Caki2 (cell line): ENCODE data around the gene HSPBP1. TPM values are rescaled to one million over a fixed set of nuclear protein-coding genes. Genes with fewer than 3 reads are reported as not detected.

Experiments used
- total RNA-seq: library from RNA; depleted of rRNA; stranded (reverse); fragments of >200 nt; shearing (Covaris generic); gene quantifications from 2 replicates; pipeline ENCODE4 v1.2.3, GENCODE V29; 2014; ENCODE audit warnings: low replicate concordance; rRNA removed

Gene HSPBP1
- total RNA-seq, 1 experiment from 2014 or later = 145 TPM

Other genes starting within 250 kb of the HSPBP1 start
- gene GP6, start 241.8 kb downstream of the HSPBP1 start, total RNA-seq = not detected in 2 replicates
- 58.2 and 62.1 TPM in 2 replicates for gene RDH13, start 217.0 kb downstream of the HSPBP1 start, total RNA-seq
- 21.5 and 24.1 TPM in 2 replicates for gene EPS8L1, start 204.2 kb downstream of the HSPBP1 start, total RNA-seq
- gene PPP1R12C, start 162.5 kb downstream of the HSPBP1 start, total RNA-seq = 40.3 and 63.4 TPM in 2 replicates
- gene TNNT1, start 130.9 kb downstream of the HSPBP1 start, total RNA-seq = 325 and 411 TPM in 2 replicates
- not detected in 2 replicates for gene TNNI3, start 122.4 kb downstream of the HSPBP1 start, total RNA-seq
- 30.9 and 32.8 TPM in 2 replicates for gene DNAAF3, start 113.5 kb downstream of the HSPBP1 start, total RNA-seq
- 0.07 TPM in 1 of 2 replicates, not detected in the other for gene SYT5, start 99.8 kb downstream of the HSPBP1 start, total RNA-seq
- gene PTPRH, start 70.6 kb downstream of the HSPBP1 start, total RNA-seq = 30.0 and 34.3 TPM in 2 replicates
- 0.47 and 3.9 TPM in 2 replicates for gene TMEM86B, start 51.3 kb downstream of the HSPBP1 start, total RNA-seq
- gene PPP6R1, start 21.1 kb downstream of the HSPBP1 start, total RNA-seq = 79.8 and 94.5 TPM in 2 replicates
- 0.41 and 0.64 TPM in 2 replicates for gene BRSK1, start 3.9 kb upstream of the HSPBP1 start, total RNA-seq
- 0.61 and 1.3 TPM in 2 replicates for gene TMEM150B, start 45.2 kb upstream of the HSPBP1 start, total RNA-seq
- gene KMT5C, start 59.8 kb upstream of the HSPBP1 start, total RNA-seq = 11.8 and 18.4 TPM in 2 replicates
- gene COX6B2, start 74.6 kb upstream of the HSPBP1 start, total RNA-seq = 0.10 TPM in 1 of 2 replicates, not detected in the other
- gene GARIN5B, start 83.2 kb upstream of the HSPBP1 start, total RNA-seq = not detected in 2 replicates
- gene IL11, start 90.4 kb upstream of the HSPBP1 start, total RNA-seq = not detected in 2 replicates
- gene TMEM190, start 96.7 kb upstream of the HSPBP1 start, total RNA-seq = not detected in 2 replicates
- gene TMEM238, start 104.2 kb upstream of the HSPBP1 start, total RNA-seq = 2.3 and 6.7 TPM in 2 replicates
- gene RPL28, start 105.8 kb upstream of the HSPBP1 start, total RNA-seq = 281 and 295 TPM in 2 replicates
- gene UBE2S, start 127.7 kb upstream of the HSPBP1 start, total RNA-seq = 231 and 237 TPM in 2 replicates
- gene SHISA7, start 163.2 kb upstream of the HSPBP1 start, total RNA-seq = not detected in 2 replicates
- gene ISOC2, start 181.5 kb upstream of the HSPBP1 start, total RNA-seq = 231 and 265 TPM in 2 replicates
- not detected in 2 replicates for gene C19orf85, start 184.6 kb upstream of the HSPBP1 start, total RNA-seq
- gene ZNF628, start 196.5 kb upstream of the HSPBP1 start, total RNA-seq = 1.9 and 5.3 TPM in 2 replicates
- 94.3 and 99.9 TPM in 2 replicates for gene NAT14, start 205.1 kb upstream of the HSPBP1 start, total RNA-seq
- gene SSC5D, start 208.3 kb upstream of the HSPBP1 start, total RNA-seq = 0.14 TPM in 1 of 2 replicates, not detected in the other